H1 (cell line): ENCODE results near the gene TTC39A. TPM values are rescaled to one million over a fixed set of nuclear protein-coding genes. Genes with fewer than 3 reads are reported as not detected.

Experiments used
- CTCF ChIA-PET: fragments of 300-600 bp; sonication (Branson Sonifier 250); formaldehyde crosslinking; loops from one replicate; lab custom pipeline; 2021; ENCODE audit not compliant: partially characterized antibody; lab: Charles Lee
- POLR2A ChIA-PET: fragments of 300-600 bp; sonication (Branson Sonifier 250); formaldehyde crosslinking; loops from one replicate; lab custom pipeline; 2021; ENCODE audit warnings: inconsistent platforms; ENCODE audit not compliant: partially characterized antibody; lab: Charles Lee
- DNase-seq, 2 experiments: peaks; one replicate each; pipeline versions ENCODE4 v3.0.0 to v3.0.0-alpha.2; 2010 to 2022; ENCODE audit warnings: low spot score in 2 of 2, low read depth in 1 of 2, mixed read lengths in 1 of 2
- FAIRE-seq: peaks from 2 replicates; lab custom pipeline; 2011; peaks lifted over from hg19 to GRCh38; lab: Jason Lieb, UNC
- H2AFZ ChIP-seq: 2 replicates; pipeline ENCODE4 v1.8.1; 2012; ENCODE audit warnings: low read length, inconsistent platforms
- H2AK5ac ChIP-seq: 2 replicates; pipeline ENCODE4 v1.6.1; 2013; ENCODE audit warnings: low read depth, low read length
- H2BK120ac ChIP-seq: replicated peaks from 2 replicates; pipeline ENCODE3; 2013; ENCODE audit warnings: low read depth, low read length, inconsistent platforms
- H2BK12ac ChIP-seq: 2 replicates; pipeline ENCODE4 v1.6.1; 2013; ENCODE audit warnings: low read depth, low read length
- H2BK15ac ChIP-seq: 2 replicates; pipeline ENCODE4 v1.6.1; 2013; ENCODE audit warnings: low read length
- H2BK20ac ChIP-seq: 2 replicates; pipeline ENCODE4 v1.6.1; 2013; ENCODE audit warnings: low read length
- H2BK5ac ChIP-seq: 2 replicates; pipeline ENCODE4 v1.6.1; 2013; ENCODE audit warnings: low read depth, low read length
- H3K14ac ChIP-seq: 2 replicates; pipeline ENCODE4 v1.6.1; 2013; ENCODE audit warnings: inconsistent platforms; ENCODE audit not compliant: insufficient read length
- H3K18ac ChIP-seq: 2 replicates; pipeline ENCODE4 v1.6.1; 2013; ENCODE audit warnings: low read length; ENCODE audit errors: extremely low read depth
- H3K23ac ChIP-seq: 2 replicates; pipeline ENCODE4 v1.6.1; 2013; ENCODE audit warnings: inconsistent platforms; ENCODE audit not compliant: insufficient read length
- H3K23me2 ChIP-seq: 2 replicates; pipeline ENCODE4 v1.6.1; 2013; ENCODE audit warnings: low read depth, low read length
- H3K27ac ChIP-seq: 2 replicates; pipeline ENCODE4 v1.6.1; 2011; ENCODE audit warnings: low read depth, low read length, inconsistent platforms
- H3K27me3 ChIP-seq, 4 experiments: replicated peaks in 1 of 4; 1 replicate in 1 of 4; 2 replicates in 3 of 4; pipeline versions ENCODE4 v1.6.1 to v1.8.1; 2011 to 2013; ENCODE audit warnings: low read length in 3 of 4, mild to moderate bottlenecking in 3 of 4, inconsistent platforms in 2 of 4, mixed read lengths in 2 of 4, moderate library complexity in 1 of 4; ENCODE audit not compliant: control insufficient read depth in 3 of 4, insufficient read depth in 3 of 4; ENCODE audit errors: extremely low read depth in 1 of 4
- H3K36me3 ChIP-seq, 4 experiments: 2 replicates each; pipeline versions ENCODE4 v1.6.1 to v1.8.1; 2011 to 2013; ENCODE audit warnings: mild to moderate bottlenecking in 4 of 4, low read length in 3 of 4, moderate library complexity in 2 of 4, control low read depth in 1 of 4, inconsistent platforms in 1 of 4; ENCODE audit not compliant: insufficient read depth in 4 of 4, control insufficient read depth in 2 of 4
- H3K4ac ChIP-seq: replicated peaks from 2 replicates; pipeline ENCODE3; 2013; ENCODE audit warnings: low read length, low read depth, mixed read lengths, inconsistent platforms; ENCODE audit not compliant: insufficient read length
- H3K4me1 ChIP-seq, 4 experiments: replicated peaks in 1 of 4; 1 replicate in 1 of 4; 2 replicates in 3 of 4; pipeline versions ENCODE4 v1.6.1 to v1.8.1; 2011 to 2013; ENCODE audit warnings: low read length in 3 of 4, inconsistent platforms in 2 of 4, mixed read lengths in 1 of 4; ENCODE audit not compliant: insufficient read depth in 4 of 4, control insufficient read depth in 3 of 4
- H3K4me2 ChIP-seq, 2 experiments: 2 replicates each; pipeline versions ENCODE4 v1.6.1 to v1.8.1; 2011 to 2013; ENCODE audit warnings: low read depth in 2 of 2, low read length in 2 of 2, control low read depth in 1 of 2, inconsistent platforms in 1 of 2, mild to moderate bottlenecking in 1 of 2; ENCODE audit not compliant: insufficient read depth in 1 of 2
- H3K4me3 ChIP-seq, 4 experiments: fragments of 200-600, 300-600 bp in 1 of 4; sonication (generic), shearing (Covaris generic), sonication (Bioruptor Twin) in 1 of 4; 2 replicates each; pipeline versions ENCODE4 v1.5.1 to v1.8.1; 2011 to 2016; ENCODE audit warnings: low read length in 4 of 4, low read depth in 3 of 4, control low read depth in 2 of 4, inconsistent platforms in 2 of 4, mild to moderate bottlenecking in 2 of 4, mixed read lengths in 1 of 4, moderate library complexity in 1 of 4; ENCODE audit not compliant: insufficient read depth in 2 of 4; ENCODE audit errors: extremely low read depth in 1 of 4
- H3K56ac ChIP-seq: replicated peaks from 2 replicates; pipeline ENCODE3; 2013; ENCODE audit warnings: low read depth, mild to moderate bottlenecking, mixed read lengths, low read length, inconsistent platforms; ENCODE audit not compliant: insufficient read length
- H3K79me1 ChIP-seq: 2 replicates; pipeline ENCODE4 v1.6.1; 2013; ENCODE audit warnings: low read depth, low read length, control low read depth
- H3K79me2 ChIP-seq, 2 experiments: 2 replicates each; pipeline versions ENCODE4 v1.6.1 to v1.8.1; 2012 to 2013; ENCODE audit warnings: low read length in 2 of 2, mild to moderate bottlenecking in 2 of 2, inconsistent platforms in 1 of 2; ENCODE audit not compliant: insufficient read depth in 2 of 2, control insufficient read depth in 1 of 2
- H3K9ac ChIP-seq, 4 experiments: replicated peaks in 1 of 4; 1 replicate in 1 of 4; 2 replicates in 3 of 4; pipeline versions ENCODE4 v1.6.1 to v1.8.1; 2011 to 2013; ENCODE audit warnings: low read depth in 3 of 4, low read length in 3 of 4, control low read depth in 2 of 4, mild to moderate bottlenecking in 2 of 4, moderate library complexity in 2 of 4, inconsistent platforms in 1 of 4; ENCODE audit errors: extremely low read depth in 1 of 4
- H3K9me3 ChIP-seq, 2 experiments: 2 replicates each; pipeline versions ENCODE4 v1.6.1 to v1.8.1; 2012 to 2013; ENCODE audit warnings: mild to moderate bottlenecking in 2 of 2, moderate library complexity in 2 of 2, control low read depth in 1 of 2, inconsistent platforms in 1 of 2, low read depth in 1 of 2, low read length in 1 of 2, mixed read lengths in 1 of 2; ENCODE audit not compliant: insufficient read depth in 2 of 2
- H4K20me1 ChIP-seq, 2 experiments: replicated peaks in 1 of 2; 2 replicates each; pipeline versions ENCODE3 to v1.8.1; 2011 to 2013; ENCODE audit warnings: inconsistent platforms in 2 of 2, low read length in 2 of 2, mild to moderate bottlenecking in 1 of 2; ENCODE audit not compliant: insufficient read depth in 2 of 2, control insufficient read depth in 1 of 2
- H4K5ac ChIP-seq: 2 replicates; pipeline ENCODE4 v1.6.1; 2013; ENCODE audit warnings: low read length, low read depth, mixed read lengths, inconsistent platforms; ENCODE audit not compliant: insufficient read length
- H4K8ac ChIP-seq: 2 replicates; pipeline ENCODE4 v1.8.0; 2013; ENCODE audit warnings: mild to moderate bottlenecking, moderate library complexity, low read length, inconsistent platforms; ENCODE audit not compliant: insufficient read depth; ENCODE audit errors: extremely low read depth
- H4K91ac ChIP-seq: replicated peaks from 2 replicates; pipeline ENCODE3; 2013; ENCODE audit warnings: low read length, mixed read lengths, inconsistent platforms; ENCODE audit not compliant: insufficient read length
- CBX8 ChIP-seq: fragments of 300-800, 300-1000 bp; sonication (generic); IDR thresholded peaks from 2 replicates; pipeline ENCODE4 v1.7.1; 2016; ENCODE audit warnings: low read depth, low read length, borderline replicate concordance
- HDAC2 ChIP-seq, 2 experiments: fragments of 300-600 bp in 1 of 2; sonication (generic) in 1 of 2; IDR thresholded peaks; 2 replicates each; pipeline ENCODE4 v1.6.1; 2011 to 2012; ENCODE audit warnings: low read depth in 2 of 2, low read length in 2 of 2, mild to moderate bottlenecking in 2 of 2, moderate library complexity in 2 of 2, borderline replicate concordance in 1 of 2, inconsistent platforms in 1 of 2
- JUN ChIP-seq: IDR thresholded peaks from 2 replicates; pipeline ENCODE4 v1.6.1; 2011; ENCODE audit warnings: low read depth, mild to moderate bottlenecking, improper control_type of control experiment, low read length
- JUND ChIP-seq: IDR thresholded peaks from 2 replicates; pipeline ENCODE4 v1.6.1; 2011; ENCODE audit warnings: mild to moderate bottlenecking, improper control_type of control experiment, low read length
- NRF1 ChIP-seq: IDR thresholded peaks from 2 replicates; pipeline ENCODE4 v1.6.1; 2011; ENCODE audit warnings: mild to moderate bottlenecking, low read depth, low read length, improper control_type of control experiment
- POLR2AphosphoS5 ChIP-seq: IDR thresholded peaks from 2 replicates; pipeline ENCODE4 v1.6.1; 2011; ENCODE audit warnings: low read depth, low read length
- WGBS, 2 experiments: shearing (Covaris generic) in 1 of 2; methylation state at CpG; one replicate each; pipeline versions ENCODE4 v1.1.6 to v1.1.7; 2013 to 2015; ENCODE audit warnings: low lambda C conversion rate in 2 of 2, mixed read lengths in 2 of 2, inconsistent platforms in 1 of 2, low coverage in 1 of 2, missing lambda C conversion rate in 1 of 2; ENCODE audit not compliant: insufficient replicate concordance in 2 of 2, insufficient coverage in 1 of 2, insufficient read length in 1 of 2; ENCODE audit errors: extremely low coverage in 1 of 2, missing lambda C conversion rate in 1 of 2; 5-methylcytosine and 5-hydroxymethylcytosine counted together
- polyA plus RNA-seq, 7 experiments: library from polyadenylated mRNA; depleted of rRNA in 3 of 7; stranded (reverse) in 5 of 7; unstranded in 2 of 7; fragments of >200 nt in 5 of 7; fragments of 200-250 nt in 2 of 7; gene quantifications; 1 replicate in 5 of 7; 2 replicates in 1 of 7; 4 replicates in 1 of 7; pipeline versions ENCODE4 v1.2.1 to v1.2.3, GENCODE V29; 2011 to 2013; ENCODE audit warnings: missing spikeins in 2 of 7, mixed read lengths in 2 of 7
- total RNA-seq: library from RNA; stranded (reverse); fragmentation: NEBNext Ultra II Directional; extraction: Animal tissue kit (Norgen Biotek cat#: 25700); gene quantifications from 2 replicates; pipeline ENCODE4 v1.2.1, GENCODE V29; 2021

Gene TTC39A
- total and polyA plus RNA-seq, 2 of the 8 experiments (the other 6 are each of a cell fraction or from before 2014, with no cell fraction given) = 5.5 to 5.8 TPM

DNA sequence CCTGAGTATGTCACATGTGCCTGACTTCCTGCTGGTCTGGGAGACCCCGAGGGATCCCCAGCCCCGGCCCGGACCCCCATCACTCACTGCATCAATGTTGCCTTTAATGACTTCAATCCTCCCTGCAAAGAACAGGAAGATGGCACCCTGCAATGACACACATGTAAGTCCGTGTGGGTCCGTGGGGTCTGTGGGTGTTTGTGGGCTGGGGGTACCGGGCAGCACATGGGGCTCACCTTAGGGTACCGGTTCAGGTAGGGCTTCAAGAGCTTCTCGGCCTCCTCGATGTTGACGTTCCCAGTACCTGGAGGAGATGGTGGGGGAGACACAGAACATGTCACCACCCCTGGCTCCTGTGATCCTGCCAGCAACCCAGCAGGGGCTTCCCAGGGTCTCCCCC, 28.1 kb downstream of the TTC39A start:
- CTCF ChIA-PET = interaction anchor here (0.5 kb wide), 1 partner anchor 324 kb away, joined by 3 read pairs; no protein-coding TSS in a partner anchor

More for the DNA sequence above, 28.1 kb downstream of the TTC39A start:
- H3K18ac ChIP-seq = no peak overlapping the region
- H3K23ac ChIP-seq = no peak overlapping the region
- H3K27me3 ChIP-seq = no peaks in the 10 kb centered on the region; a peak in 1 of 7 replicates
- H2BK12ac ChIP-seq = no peak overlapping the region
- no peak overlapping the region for H3K27ac ChIP-seq
- peaks cover 0 to 6% (median under 1%) of the 10 kb centered on the region in 4 experiments; a peak in 1 of 7 replicates for H3K4me1 ChIP-seq
- peak overlapping the region; percentile 37 for H4K8ac ChIP-seq
- no peak overlapping the region for H2BK5ac ChIP-seq
- no peak overlapping the region for H2AFZ ChIP-seq
- H3K9me3 ChIP-seq = peaks cover 0 to 3% of the 10 kb centered on the region in 2 experiments; a peak in 2 of 4 replicates
- TF ChIP-seq NRF1 (no peak), POLR2AphosphoS5 (no peak), JUN (no peak), CBX8 (no peak), HDAC2 (IDR thresholded peaks at IDR 0.05; ENCODE audit: borderline replicate concordance in 1 of 2, low read depth in 2 of 2, low read length in 2 of 2) (no peak), JUND (no peak)
- no peak overlapping the region for H3K9ac ChIP-seq
- H3K23me2 ChIP-seq = no peaks in the 10 kb centered on the region
- FAIRE-seq = no peak
- no peaks in the 10 kb centered on the region for H3K79me1 ChIP-seq
- H4K91ac ChIP-seq = peak overlapping the region; percentile 26
- H3K4ac ChIP-seq = no peak overlapping the region
- no peak overlapping the region for H4K5ac ChIP-seq
- DNase-seq = no peak
- no peaks in the 10 kb centered on the region for H3K36me3 ChIP-seq
- no peak overlapping the region for H2AK5ac ChIP-seq
- H3K56ac ChIP-seq = no peak overlapping the region
- H2BK20ac ChIP-seq = no peak overlapping the region
- POLR2A ChIA-PET = interaction anchor here (0.8 kb wide), 1 partner anchor 79 kb away, joined by 3 read pairs; no protein-coding TSS in a partner anchor
- H3K79me2 ChIP-seq = no peaks in the 10 kb centered on the region; a peak in 1 of 4 replicates
- no peak overlapping the region for H2BK120ac ChIP-seq
- no peak overlapping the region for H3K4me2 ChIP-seq
- no peak overlapping the region for H3K4me3 ChIP-seq
- no peak overlapping the region for H3K14ac ChIP-seq
- WGBS, 2 experiments = 93% methylated on average over 9 of the region's 10 CpGs; no CpG with 5 or more reads in 1 of the 2 experiments
- H4K20me1 ChIP-seq = no peaks in the 10 kb centered on the region
- H2BK15ac ChIP-seq = no peak overlapping the region
